ENCODE results near the gene ERN1. TPM values are rescaled to one million over a fixed set of nuclear protein-coding genes. Genes with fewer than 3 reads are reported as not detected.

Gene ERN1
- total RNA-seq, 1 experiment from 2014 or later: 1.2 TPM

- in situ Hi-C loops (cut with HindIII; ENCODE audit: low pct_unique_long_range_greater_than_20kb, low sequenced_read_pairs): no loop called here
- no peak for DNase-seq (ENCODE audit: low read depth)
These were observed 73.5 kb downstream of the ERN1 start for GRCh38 chr17:64056269-64057005.

GRCh38 chr17:64055183-64056142 is 74.5 kb downstream of the ERN1 start:
- in situ Hi-C loops (cut with HindIII; ENCODE audit: low pct_unique_long_range_greater_than_20kb, low sequenced_read_pairs): no loop called here
- DNase-seq (ENCODE audit: low read depth): no peak

- in situ Hi-C loops (cut with HindIII; ENCODE audit: low pct_unique_long_range_greater_than_20kb, low sequenced_read_pairs): no loop called here
- DNase-seq (ENCODE audit: low read depth): no peak
These were observed 75.6 kb downstream of the ERN1 start for GRCh38 chr17:64054304-64054703.

- in situ Hi-C loops (cut with HindIII; ENCODE audit: low pct_unique_long_range_greater_than_20kb, low sequenced_read_pairs): no loop called here
- no peak for DNase-seq (ENCODE audit: low read depth)
These were observed 76.8 kb downstream of the ERN1 start for GRCh38 chr17:64053101-64053500.

- in situ Hi-C loops (cut with HindIII; ENCODE audit: low pct_unique_long_range_greater_than_20kb, low sequenced_read_pairs): no loop called here
- DNase-seq (ENCODE audit: low read depth): no peak
These were observed 78.8 kb downstream of the ERN1 start for GRCh38 chr17:64051153-64051552.

GRCh38 chr17:64048805-64049204 is 81.1 kb downstream of the ERN1 start:
- in situ Hi-C loops (cut with HindIII; ENCODE audit: low pct_unique_long_range_greater_than_20kb, low sequenced_read_pairs): no loop called here
- no peak for DNase-seq (ENCODE audit: low read depth)

- DNase-seq (ENCODE audit: low read depth): no peak
- in situ Hi-C loops (cut with HindIII; ENCODE audit: low pct_unique_long_range_greater_than_20kb, low sequenced_read_pairs): no loop called here
These were observed 84.8 kb downstream of the ERN1 start for GRCh38 chr17:64045176-64045575.

- in situ Hi-C loops (cut with HindIII; ENCODE audit: low pct_unique_long_range_greater_than_20kb, low sequenced_read_pairs): no loop called here
- DNase-seq (ENCODE audit: low read depth): no peak
These were observed 87.1 kb downstream of the ERN1 start for GRCh38 chr17:64042700-64043485.

- in situ Hi-C loops (cut with HindIII; ENCODE audit: low pct_unique_long_range_greater_than_20kb, low sequenced_read_pairs): no loop called here
- no peak for DNase-seq (ENCODE audit: low read depth)
These were observed 88.0 kb downstream of the ERN1 start for GRCh38 chr17:64041912-64042311.

- in situ Hi-C loops (cut with HindIII; ENCODE audit: low pct_unique_long_range_greater_than_20kb, low sequenced_read_pairs): no loop called here
- DNase-seq (ENCODE audit: low read depth): no peak
These were observed 89.7 kb downstream of the ERN1 start for GRCh38 chr17:64040206-64040605.

GRCh38 chr17:64039106-64039400 is 90.9 kb downstream of the ERN1 start:
- in situ Hi-C loops (cut with HindIII; ENCODE audit: low pct_unique_long_range_greater_than_20kb, low sequenced_read_pairs): no loop called here
- DNase-seq (ENCODE audit: low read depth): no peak

- in situ Hi-C loops (cut with HindIII; ENCODE audit: low pct_unique_long_range_greater_than_20kb, low sequenced_read_pairs): no loop called here
- no peak for DNase-seq (ENCODE audit: low read depth)
These were observed 91.4 kb downstream of the ERN1 start for GRCh38 chr17:64038331-64039105.

- in situ Hi-C loops (cut with HindIII; ENCODE audit: low pct_unique_long_range_greater_than_20kb, low sequenced_read_pairs): no loop called here
- peak; percentile 79 for DNase-seq (ENCODE audit: low read depth)
These were observed 92.1 kb downstream of the ERN1 start for GRCh38 chr17:64037802-64038201.

GRCh38 chr17:64037180-64037579 is 92.8 kb downstream of the ERN1 start:
- in situ Hi-C loops (cut with HindIII; ENCODE audit: low pct_unique_long_range_greater_than_20kb, low sequenced_read_pairs): no loop called here
- DNase-seq (ENCODE audit: low read depth): no peak

- in situ Hi-C loops (cut with HindIII; ENCODE audit: low pct_unique_long_range_greater_than_20kb, low sequenced_read_pairs): no loop called here
- no peak for DNase-seq (ENCODE audit: low read depth)
These were observed 93.6 kb downstream of the ERN1 start for GRCh38 chr17:64036198-64036922.

- in situ Hi-C loops (cut with HindIII; ENCODE audit: low pct_unique_long_range_greater_than_20kb, low sequenced_read_pairs): no loop called here
- no peak for DNase-seq (ENCODE audit: low read depth)
These were observed 97.9 kb downstream of the ERN1 start for GRCh38 chr17:64032081-64032480.

GRCh38 chr17:64028874-64029464 is 101.0 kb downstream of the ERN1 start:
- DNase-seq (ENCODE audit: low read depth): no peak
- in situ Hi-C loops (cut with HindIII; ENCODE audit: low pct_unique_long_range_greater_than_20kb, low sequenced_read_pairs): no loop called here

All from Caki2 (cell line).